Peyer's patch (tissue), 4 donors: ENCODE measurements around the gene CHN2.

Experiments used
- CTCF ChIP-seq, 6 experiments: fragments of 450-650 bp in 4 of 6; fragments of 200-600 bp in 2 of 6; sonication (generic) in 1 of 6; IDR thresholded peaks; one replicate each; pipeline ENCODE4 v1.5.1; 2017 to 2019; ENCODE audit warnings: antibody characterized with exemption in 6 of 6, mild to moderate bottlenecking in 3 of 6, moderate library complexity in 1 of 6
- POLR2A ChIP-seq, 2 donors: fragments of 450-650 bp; IDR thresholded peaks; one replicate each; pipeline ENCODE4 v1.5.1; 2017; ENCODE audit warnings: antibody characterized with exemption in 2 of 2, mild to moderate bottlenecking in 2 of 2, moderate library complexity in 2 of 2

- TF ChIP-seq CTCF (IDR thresholded peaks at IDR 0.05) (no peak), POLR2A (IDR thresholded peaks at IDR 0.05) (no peak)
Measured at GRCh38 chr7:29430279-29430949, 235.8 kb downstream of the CHN2 start.
